ENCODE measurements around the gene CNTNAP5. TPM values are rescaled to one million over a fixed set of nuclear protein-coding genes. Genes with fewer than 3 reads are reported as not detected.

The CNTNAP5 gene
- total RNA-seq, 1 donor from 2014 or later = not detected

- no peaks in the 10 kb centered on the region for H3K27me3 ChIP-seq (ENCODE audit: control insufficient read depth, insufficient read depth, low read length)
- H3K4me3 ChIP-seq (ENCODE audit: low read depth, low read length) = no peak overlapping the region
- DNase-seq (ENCODE audit: low read depth) = no peak
- no peak for TF ChIP-seq CTCF (IDR thresholded peaks at IDR 0.05; ENCODE audit: insufficient read depth, low read length, poor library complexity, severe bottlenecking)
- H3K36me3 ChIP-seq (ENCODE audit: control insufficient read depth, insufficient read depth, low read length) = no peaks in the 10 kb centered on the region
Observed at GRCh38 chr2:124065636-124066035, 40.5 kb downstream of the CNTNAP5 start.

- no peak for DNase-seq (ENCODE audit: low read depth)
- TF ChIP-seq CTCF (IDR thresholded peaks at IDR 0.05; ENCODE audit: insufficient read depth, low read length, poor library complexity, severe bottlenecking) = no peak
- Histone ChIP-seq H3K36me3 (ENCODE audit: control insufficient read depth, insufficient read depth, low read length) (no peaks in the 10 kb centered on the region), H3K27me3 (ENCODE audit: control insufficient read depth, insufficient read depth, low read length) (no peaks in the 10 kb centered on the region), H3K4me3 (ENCODE audit: low read depth, low read length) (no peak overlapping the region)
Observed at GRCh38 chr2:124066776-124067175, 41.7 kb downstream of the CNTNAP5 start.

GRCh38 chr2:124079045-124079444 is 54.0 kb downstream of the CNTNAP5 start:
- TF ChIP-seq CTCF (IDR thresholded peaks at IDR 0.05; ENCODE audit: insufficient read depth, low read length, poor library complexity, severe bottlenecking) = no peak
- Histone ChIP-seq H3K36me3 (ENCODE audit: control insufficient read depth, insufficient read depth, low read length) (no peaks in the 10 kb centered on the region), H3K27me3 (ENCODE audit: control insufficient read depth, insufficient read depth, low read length) (no peaks in the 10 kb centered on the region), H3K4me3 (ENCODE audit: low read depth, low read length) (no peak overlapping the region)
- DNase-seq (ENCODE audit: low read depth) = no peak

- no peaks in the 10 kb centered on the region for H3K27me3 ChIP-seq (ENCODE audit: control insufficient read depth, insufficient read depth, low read length)
- no peak for DNase-seq (ENCODE audit: low read depth)
- H3K4me3 ChIP-seq (ENCODE audit: low read depth, low read length) = no peak overlapping the region
- no peak for TF ChIP-seq CTCF (IDR thresholded peaks at IDR 0.05; ENCODE audit: insufficient read depth, low read length, poor library complexity, severe bottlenecking)
- H3K36me3 ChIP-seq (ENCODE audit: control insufficient read depth, insufficient read depth, low read length) = no peaks in the 10 kb centered on the region
Observed at GRCh38 chr2:124080281-124081153, 55.4 kb downstream of the CNTNAP5 start.

- Histone ChIP-seq H3K27me3 (ENCODE audit: control insufficient read depth, insufficient read depth, low read length) (no peaks in the 10 kb centered on the region), H3K36me3 (ENCODE audit: control insufficient read depth, insufficient read depth, low read length) (no peaks in the 10 kb centered on the region), H3K4me3 (ENCODE audit: low read depth, low read length) (no peak overlapping the region)
- no peak for DNase-seq (ENCODE audit: low read depth)
- no peak for TF ChIP-seq CTCF (IDR thresholded peaks at IDR 0.05; ENCODE audit: insufficient read depth, low read length, poor library complexity, severe bottlenecking)
Observed at GRCh38 chr2:124081154-124081716, 56.1 kb downstream of the CNTNAP5 start.

Measured in kidney epithelial cell (primary cell).